ENCODE results near the gene CD53. TPM values are rescaled to one million over a fixed set of nuclear protein-coding genes. Genes with fewer than 3 reads are reported as not detected.
"Not testable (repeated sequence)": the region's sequence is repeated elsewhere in the genome, so short reads cannot be mapped to it uniquely, and the experiment has no call there.

Gene CD53
- total RNA-seq, 1 experiment from 2014 or later: 0.15 TPM

DNA sequence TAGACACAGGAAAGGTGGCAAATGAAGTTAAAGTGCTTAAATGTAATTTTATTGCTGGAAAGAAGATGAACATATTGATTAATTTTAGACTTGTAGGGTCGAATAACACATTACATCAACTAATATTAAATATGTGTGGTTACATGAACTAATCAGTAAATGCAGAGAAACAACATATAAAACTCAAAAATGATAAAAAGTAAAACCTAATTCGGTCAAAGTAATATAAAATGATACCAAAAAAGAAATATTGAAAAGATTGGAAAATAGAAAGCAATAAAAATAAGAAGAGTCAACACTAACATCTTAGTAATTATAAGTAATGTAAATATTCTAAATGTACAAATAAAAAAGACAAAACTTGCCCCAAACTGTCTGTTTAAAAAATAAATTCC, 43.3 kb downstream of the CD53 start:
- DNase-seq (ENCODE audit: low read depth): no peak

DNA sequence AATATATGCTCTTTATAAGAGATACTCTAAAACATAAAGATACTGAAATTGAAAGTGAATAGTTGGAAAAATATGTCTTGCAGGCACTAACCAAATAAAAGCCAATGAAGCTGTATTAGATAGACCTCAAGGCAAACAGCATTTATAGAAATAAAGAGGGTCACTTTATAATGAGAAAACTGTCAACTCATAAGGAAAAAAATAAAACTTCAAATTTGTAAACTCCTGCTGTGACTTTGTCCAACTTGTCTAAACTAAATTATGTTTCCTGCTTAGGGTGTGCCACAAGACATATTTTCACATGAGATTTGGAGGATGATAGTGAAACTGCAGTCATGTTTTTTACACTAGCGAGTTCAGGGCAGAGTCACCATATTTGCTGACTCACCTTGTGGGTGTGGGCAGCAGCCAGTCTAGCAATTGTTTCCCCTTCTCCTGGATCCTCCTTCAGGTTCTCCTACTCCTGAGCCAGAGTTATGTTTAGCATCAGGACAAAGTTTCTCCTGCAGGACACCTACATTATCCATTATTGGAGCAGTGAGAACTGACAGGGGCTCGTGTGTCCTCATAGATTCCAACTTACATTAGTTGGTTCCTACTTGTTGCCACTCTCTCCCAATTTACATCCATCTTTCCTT, 43.8 kb downstream of the CD53 start:
- peak; percentile 79 for DNase-seq (ENCODE audit: low read depth)

DNA sequence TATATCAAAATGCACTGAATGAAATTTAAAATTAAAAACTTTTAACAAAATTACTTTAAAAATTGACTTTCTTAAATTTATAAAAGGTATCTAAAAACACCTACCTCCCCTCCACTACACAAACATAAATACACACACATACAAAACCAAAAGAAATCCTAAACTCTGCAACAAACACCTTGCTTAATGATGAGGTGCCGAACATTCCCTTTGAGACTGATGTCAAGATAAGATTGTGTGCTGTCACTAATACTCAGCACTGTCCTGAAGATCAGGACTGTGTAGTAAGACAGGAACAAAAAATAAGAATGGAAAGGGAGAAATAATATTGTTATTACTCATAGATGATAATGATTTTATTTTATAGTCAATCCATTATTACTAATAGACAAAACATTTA, 45.1 kb downstream of the CD53 start:
- no peak for DNase-seq (ENCODE audit: low read depth)

DNA sequence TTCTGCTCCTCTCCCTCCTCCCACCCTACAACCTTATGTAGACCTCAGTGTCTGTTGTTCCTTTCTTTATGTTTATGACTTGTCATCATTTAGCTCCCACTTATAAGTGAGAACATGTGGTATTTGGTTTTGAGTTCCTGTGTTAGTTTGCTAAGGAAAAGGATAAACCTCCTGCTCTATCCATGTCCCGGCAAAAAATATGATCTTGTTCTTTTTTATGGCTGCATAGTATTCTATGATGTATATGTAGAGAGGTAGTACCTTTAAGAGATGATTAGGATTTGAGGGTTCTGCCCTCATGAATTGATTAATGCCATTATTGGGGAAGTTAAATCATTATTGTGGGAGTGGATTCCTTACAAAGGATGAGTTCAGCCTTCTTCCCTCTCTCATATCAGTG, 49.0 kb downstream of the CD53 start:
- no peak for DNase-seq (ENCODE audit: low read depth)

DNA sequence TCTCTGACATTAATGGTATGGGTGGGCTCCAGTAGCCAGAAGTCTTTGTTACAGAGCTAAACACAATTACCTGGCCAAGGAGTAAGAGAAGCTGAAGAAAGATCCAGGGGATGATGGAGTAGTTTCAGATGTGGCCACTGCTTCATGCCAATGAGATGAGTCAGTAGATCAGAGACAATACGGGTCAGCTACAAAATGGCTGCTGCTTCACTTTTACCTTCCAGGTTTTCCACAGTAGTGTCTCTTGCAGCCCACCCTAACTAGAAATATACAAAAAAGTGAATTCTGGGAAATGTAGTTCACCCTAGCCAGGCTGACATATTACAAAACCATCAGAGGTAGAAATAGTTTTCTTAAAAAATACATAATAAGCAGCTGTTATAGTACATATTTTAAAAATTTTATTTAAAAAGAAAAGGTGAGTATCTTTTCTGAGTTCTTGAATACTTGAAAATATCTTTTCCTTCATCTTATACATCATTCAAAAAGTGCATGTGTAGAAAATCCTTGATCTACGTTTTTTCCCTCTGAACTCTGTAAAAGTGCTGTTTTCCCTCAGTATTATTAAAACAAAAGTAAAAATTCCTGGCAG, 54.6 kb downstream of the CD53 start:
- DNase-seq (ENCODE audit: low read depth): peak; percentile 75

DNA sequence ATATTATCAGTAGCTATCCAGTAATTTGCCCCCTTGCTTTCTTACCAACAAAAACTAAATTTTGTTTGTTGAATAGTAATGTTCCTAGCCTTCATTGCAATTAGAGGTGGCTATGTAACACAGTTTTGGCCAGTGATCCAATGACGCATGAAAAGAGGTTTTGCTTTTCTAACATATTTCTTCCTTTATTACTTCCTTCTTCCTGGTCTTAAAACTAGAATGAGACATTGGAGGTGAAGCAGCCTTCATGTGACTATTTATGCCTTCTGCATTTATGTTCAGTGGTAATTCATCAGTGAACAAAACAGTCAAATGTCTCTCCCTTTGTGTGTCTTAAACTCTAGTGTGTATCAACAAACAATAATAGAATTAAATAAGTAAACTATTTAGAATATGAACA, 55.2 kb downstream of the CD53 start:
- DNase-seq (ENCODE audit: low read depth): no peak

DNA sequence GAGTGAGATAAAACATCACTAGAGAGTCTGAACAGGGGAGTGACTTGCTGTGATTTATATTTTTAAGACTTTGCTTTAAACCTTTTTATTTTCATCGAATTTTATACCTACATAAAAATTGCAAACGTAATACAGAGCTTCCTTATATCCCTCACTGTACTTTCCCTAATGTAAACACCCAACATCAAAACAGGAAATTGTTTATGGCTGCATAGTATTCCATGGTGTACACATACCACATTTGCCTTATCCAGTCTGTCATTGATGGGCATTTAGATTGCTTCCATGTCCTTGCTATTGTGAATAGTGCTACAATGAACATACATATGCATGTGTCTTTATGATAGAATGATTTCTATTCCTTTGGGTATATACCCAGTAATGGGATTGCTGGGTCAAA, 56.0 kb downstream of the CD53 start:
- no peak for DNase-seq (ENCODE audit: low read depth)

DNA sequence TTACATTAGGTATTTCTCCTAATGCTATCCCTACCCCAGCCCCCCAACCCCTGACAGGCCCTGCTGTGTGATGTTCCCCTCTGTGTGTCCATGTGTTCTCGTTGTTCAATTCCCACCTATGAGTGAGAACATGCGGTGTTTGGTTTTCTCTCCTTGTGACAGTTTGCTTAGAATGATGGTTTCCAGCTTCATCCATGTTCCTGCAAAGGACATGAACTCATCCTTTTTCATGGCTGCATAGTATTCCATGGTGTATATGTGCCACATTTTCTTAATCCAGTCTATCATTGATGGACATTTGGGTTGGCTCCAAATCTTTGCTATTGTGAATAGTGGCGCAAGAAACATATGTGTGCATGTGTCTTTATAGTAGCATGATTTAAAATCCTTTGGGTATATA, 58.1 kb downstream of the CD53 start:
- not testable (repeated sequence) for DNase-seq (ENCODE audit: low read depth)

DNA sequence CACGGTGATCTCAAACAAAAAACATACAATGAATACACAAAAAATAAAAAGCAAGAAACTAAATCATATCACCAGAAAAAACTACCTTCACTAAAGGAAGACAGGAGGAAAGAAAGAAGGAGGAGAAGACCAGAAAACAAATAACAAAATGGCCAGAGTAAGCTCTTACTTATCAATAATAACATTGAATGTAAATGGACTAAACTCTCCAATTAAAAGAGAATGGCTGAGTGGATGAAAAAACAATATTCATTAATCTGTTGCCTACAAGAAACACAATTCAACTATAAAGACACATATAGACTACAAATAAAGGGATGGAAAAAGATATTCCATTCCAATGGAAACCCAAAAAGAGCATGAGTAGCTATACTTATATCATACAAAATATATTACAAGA, 63.6 kb downstream of the CD53 start:
- DNase-seq (ENCODE audit: low read depth): no peak

DNA sequence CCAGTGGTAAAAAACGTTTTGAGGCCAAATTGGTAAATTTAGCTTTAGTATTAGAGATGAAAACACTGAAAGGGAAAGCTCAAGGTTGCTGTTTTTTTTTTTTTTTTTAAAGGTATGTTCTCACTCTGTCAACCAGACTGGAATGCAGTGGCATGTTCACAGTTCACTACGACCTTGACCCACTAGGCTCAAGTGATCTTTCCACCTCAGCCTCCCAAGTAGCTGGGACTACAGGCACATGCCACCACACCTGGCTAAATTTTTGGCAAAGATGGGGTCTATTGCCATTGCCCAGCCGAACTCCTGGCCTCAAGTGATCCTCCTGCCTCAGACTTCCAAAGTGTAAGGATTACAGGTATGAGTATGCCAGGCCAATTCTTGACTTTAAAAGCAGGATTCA, 71.9 kb downstream of the CD53 start:
- DNase-seq (ENCODE audit: low read depth): no peak

DNA sequence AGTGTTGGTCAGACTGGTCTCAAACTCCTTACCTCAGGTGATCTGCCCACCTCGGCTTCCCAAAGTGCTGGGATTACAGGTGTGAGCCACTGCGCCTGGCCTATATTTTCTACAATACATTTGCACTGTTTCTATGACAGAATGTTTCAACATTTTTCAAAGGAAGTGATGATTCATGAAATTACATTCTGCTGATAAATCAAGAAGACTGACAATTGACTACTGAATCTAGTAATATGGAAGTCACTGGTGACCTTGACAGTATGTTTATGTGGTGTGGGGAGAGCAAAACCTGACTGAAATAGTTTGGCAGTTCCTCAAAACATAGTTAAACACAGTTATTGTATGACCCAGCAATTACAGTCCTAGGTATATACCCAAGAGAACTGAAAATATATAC, 72.7 kb downstream of the CD53 start:
- DNase-seq (ENCODE audit: low read depth): peak; percentile 28

DNA sequence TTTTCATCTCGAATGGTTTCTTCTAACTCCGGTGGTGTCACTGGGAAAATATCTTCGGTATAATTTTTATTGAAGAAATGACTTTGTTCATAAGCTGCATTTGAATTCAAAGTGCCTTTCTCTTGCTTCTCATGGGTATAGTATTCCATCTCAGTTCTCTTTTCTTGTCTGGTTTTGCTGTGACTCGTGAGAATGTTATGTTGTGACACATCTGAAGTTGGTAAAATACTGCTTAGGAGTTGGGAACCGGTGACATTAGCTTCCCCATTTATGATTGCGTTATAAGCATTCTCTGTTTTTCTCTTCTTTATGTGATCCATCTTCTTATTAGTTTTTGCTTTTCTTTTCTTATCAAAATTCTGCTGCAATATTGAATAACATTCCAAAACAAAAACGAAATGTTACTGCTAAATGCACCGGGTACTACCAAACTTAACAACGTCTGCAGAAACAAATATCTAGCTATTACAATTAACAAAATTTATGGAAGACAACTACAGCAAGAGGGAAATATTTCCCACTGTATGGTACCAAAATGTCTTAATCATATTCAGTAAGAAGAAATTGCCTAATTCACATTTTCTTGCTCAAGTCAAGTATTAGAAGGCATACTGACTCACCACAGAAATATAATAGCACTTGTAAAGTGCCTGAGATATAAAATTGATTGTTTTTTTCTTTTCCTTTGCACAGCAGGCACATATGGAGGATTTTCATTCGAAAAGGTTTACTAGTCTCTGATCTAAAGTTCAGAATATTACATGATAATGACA, 75.3 kb downstream of the CD53 start:
- peak; percentile 72 for DNase-seq (ENCODE audit: low read depth)

Other genes starting within 250 kb of the CD53 start
- gene KCNA3, start 198.2 kb upstream of the CD53 start, total RNA-seq (2014; rRNA removed; shearing (Covaris generic)): not detected in 2 replicates
- 37.9 and 38.1 TPM in 2 replicates for gene LRIF1, start 90.8 kb downstream of the CD53 start, total RNA-seq (2014; rRNA removed; shearing (Covaris generic))